AG04449 (cell line): ENCODE results near the gene TBC1D2.

ENCODE experiments used
- CTCF ChIA-PET: fragments of 350-600 bp; formaldehyde crosslinking; extraction: SDS; loops from one replicate; lab custom pipeline; 2021; ENCODE audit warnings: antibody characterized with exemption; lab: Yijun Ruan, JAX
- POLR2A ChIA-PET: fragments of 400-600, 350-600 bp; formaldehyde crosslinking; extraction: SDS; loops from one replicate; lab custom pipeline; 2020; ENCODE audit warnings: antibody characterized with exemption, inconsistent platforms; lab: Yijun Ruan, JAX
- DNase-seq: peaks from one replicate; pipeline ENCODE4 v3.0.0-alpha.2; 2010; ENCODE audit warnings: low read depth, low spot score
- H3K4me3 ChIP-seq: 2 replicates; pipeline ENCODE4 v1.5.1; 2011; ENCODE audit warnings: low read depth, mild to moderate bottlenecking, control low read depth, low read length
- CTCF ChIP-seq: IDR thresholded peaks from one replicate; pipeline ENCODE4 v1.5.1; 2011; ENCODE audit warnings: mild to moderate bottlenecking, moderate library complexity, low read length, control low read depth, inconsistent platforms; ENCODE audit not compliant: insufficient read depth; ENCODE audit errors: missing control alignments

The TBC1D2 gene

GRCh38 chr9:98226957-98227356, 28.5 kb downstream of the TBC1D2 start:
- no peak for DNase-seq
- no peak overlapping the region for H3K4me3 ChIP-seq
- ChIA-PET CTCF (interaction anchor here (1.7 kb wide), 1 partner anchor 15 kb away, joined by 7 read pairs; no protein-coding TSS in a partner anchor), POLR2A (no interaction called here)
- TF ChIP-seq CTCF, result no peak

GRCh38 chr9:98226516-98226915, 28.9 kb downstream of the TBC1D2 start:
- H3K4me3 ChIP-seq, result no peak overlapping the region
- ChIA-PET CTCF (interaction anchor here (1.0 kb wide), 1 partner anchor 9 kb away, joined by 4 read pairs; no protein-coding TSS in a partner anchor), POLR2A (no interaction called here)
- TF ChIP-seq CTCF, result no peak
- DNase-seq, result no peak

GRCh38 chr9:98225015-98225442, 30.4 kb downstream of the TBC1D2 start:
- ChIA-PET POLR2A (no interaction called here), CTCF (interaction anchor here (10.8 kb wide), 1 partner anchor 18 kb away, joined by 119 read pairs; no protein-coding TSS in a partner anchor)
- no peak for TF ChIP-seq CTCF
- H3K4me3 ChIP-seq, result no peak overlapping the region
- no peak for DNase-seq

GRCh38 chr9:98222885-98223691, 32.4 kb downstream of the TBC1D2 start:
- ChIA-PET POLR2A (interaction anchor here (0.8 to 2.0 kb wide), 9 partner anchors 8 to 266 kb away, joined by 3 to 18 read pairs (median 4); partner anchors contain the start of gene TBC1D2), CTCF (interaction anchor here (0.8 to 10.8 kb wide), 7 partner anchors 10 to 553 kb away, joined by 3 to 119 read pairs (median 3); partner anchors contain the start of gene TBC1D2)
- peak; percentile 99 for DNase-seq
- no peak for TF ChIP-seq CTCF
- no peak overlapping the region for H3K4me3 ChIP-seq

GRCh38 chr9:98220911-98221310, 34.5 kb downstream of the TBC1D2 start:
- H3K4me3 ChIP-seq, result no peak overlapping the region
- no peak for DNase-seq
- CTCF ChIA-PET, result interaction anchor here (0.6 to 10.8 kb wide), 5 partner anchors 13 to 298 kb away, joined by 3 to 119 read pairs (median 4); partner anchors contain the start of genes TBC1D2 and TRMO
- POLR2A ChIA-PET, result interaction anchor here (1.2 kb wide), 1 partner anchor 163 kb away, joined by 3 read pairs; no protein-coding TSS in a partner anchor
- TF ChIP-seq CTCF, result no peak
